ENCODE results near the gene TNIP2.

TNIP2 gene

GRCh38 chr4:2797545-2798305, 41.6 kb upstream of the TNIP2 start:
- no peak overlapping the region for H3K9ac ChIP-seq (ENCODE audit: low read length)
- H3K4me1 ChIP-seq (ENCODE audit: control insufficient read depth, insufficient read depth, low read length), result peaks cover 33% of the 10 kb centered on the region
- peak overlapping the region; percentile 52 for H3K27ac ChIP-seq (ENCODE audit: low read depth, low read length)
- no peaks in the 10 kb centered on the region for H3K36me3 ChIP-seq (ENCODE audit: control insufficient read depth, insufficient read depth, low read length)
- H3K27me3 ChIP-seq (ENCODE audit: control insufficient read depth, insufficient read depth, low read length), result no peaks in the 10 kb centered on the region
- no peak overlapping the region for H3K4me3 ChIP-seq (ENCODE audit: low read length)

GRCh38 chr4:2796849-2797544, 40.9 kb upstream of the TNIP2 start:
- H3K27me3 ChIP-seq (ENCODE audit: control insufficient read depth, insufficient read depth, low read length), result no peaks in the 10 kb centered on the region
- H3K9ac ChIP-seq (ENCODE audit: low read length), result no peak overlapping the region
- peak overlapping the region; percentile 34 for H3K27ac ChIP-seq (ENCODE audit: low read depth, low read length)
- H3K36me3 ChIP-seq (ENCODE audit: control insufficient read depth, insufficient read depth, low read length), result no peaks in the 10 kb centered on the region
- H3K4me1 ChIP-seq (ENCODE audit: control insufficient read depth, insufficient read depth, low read length), result peaks cover 33% of the 10 kb centered on the region
- no peak overlapping the region for H3K4me3 ChIP-seq (ENCODE audit: low read length)

GRCh38 chr4:2795893-2796848, 40.0 kb upstream of the TNIP2 start:
- no peaks in the 10 kb centered on the region for H3K36me3 ChIP-seq (ENCODE audit: control insufficient read depth, insufficient read depth, low read length)
- H3K27me3 ChIP-seq (ENCODE audit: control insufficient read depth, insufficient read depth, low read length), result no peaks in the 10 kb centered on the region
- peak overlapping the region; percentile 34 for H3K27ac ChIP-seq (ENCODE audit: low read depth, low read length)
- H3K4me1 ChIP-seq (ENCODE audit: control insufficient read depth, insufficient read depth, low read length), result peaks cover 29% of the 10 kb centered on the region
- H3K9ac ChIP-seq (ENCODE audit: low read length), result peak overlapping the region; percentile 10
- H3K4me3 ChIP-seq (ENCODE audit: low read length), result no peak overlapping the region

- Histone ChIP-seq H3K4me1 (ENCODE audit: control insufficient read depth, insufficient read depth, low read length) (peaks cover 23% of the 10 kb centered on the region), H3K9ac (ENCODE audit: low read length) (no peak overlapping the region), H3K36me3 (ENCODE audit: control insufficient read depth, insufficient read depth, low read length) (no peaks in the 10 kb centered on the region), H3K27me3 (ENCODE audit: control insufficient read depth, insufficient read depth, low read length) (no peaks in the 10 kb centered on the region), H3K27ac (ENCODE audit: low read depth, low read length) (no peak overlapping the region), H3K4me3 (ENCODE audit: low read length) (no peak overlapping the region)
These were observed 39.3 kb upstream of the TNIP2 start for GRCh38 chr4:2795300-2795892.

- no peak overlapping the region for H3K9ac ChIP-seq (ENCODE audit: low read length)
- peak overlapping the region; percentile 62 for H3K4me3 ChIP-seq (ENCODE audit: low read length)
- H3K36me3 ChIP-seq (ENCODE audit: control insufficient read depth, insufficient read depth, low read length), result no peaks in the 10 kb centered on the region
- no peaks in the 10 kb centered on the region for H3K27me3 ChIP-seq (ENCODE audit: control insufficient read depth, insufficient read depth, low read length)
- H3K27ac ChIP-seq (ENCODE audit: low read depth, low read length), result peak overlapping the region; percentile 46
- H3K4me1 ChIP-seq (ENCODE audit: control insufficient read depth, insufficient read depth, low read length), result peaks cover 18% of the 10 kb centered on the region
These were observed 38.6 kb upstream of the TNIP2 start for GRCh38 chr4:2794486-2795299.

GRCh38 chr4:2793586-2794485, 37.7 kb upstream of the TNIP2 start:
- no peaks in the 10 kb centered on the region for H3K36me3 ChIP-seq (ENCODE audit: control insufficient read depth, insufficient read depth, low read length)
- peaks cover 18% of the 10 kb centered on the region for H3K4me1 ChIP-seq (ENCODE audit: control insufficient read depth, insufficient read depth, low read length)
- H3K9ac ChIP-seq (ENCODE audit: low read length), result peak overlapping the region; percentile 36
- H3K4me3 ChIP-seq (ENCODE audit: low read length), result peak overlapping the region; percentile 62
- peak overlapping the region; percentile 46 for H3K27ac ChIP-seq (ENCODE audit: low read depth, low read length)
- no peaks in the 10 kb centered on the region for H3K27me3 ChIP-seq (ENCODE audit: control insufficient read depth, insufficient read depth, low read length)

- Histone ChIP-seq H3K4me3 (ENCODE audit: low read length) (peak within 1 kb of the TSS; percentile 62), H3K9ac (ENCODE audit: low read length) (peak within 1 kb of the TSS; percentile 36), H3K4me1 (ENCODE audit: control insufficient read depth, insufficient read depth, low read length) (peaks cover 11% of the 10 kb centered on the region), H3K27ac (ENCODE audit: low read depth, low read length) (peak within 1 kb of the TSS; percentile 46), H3K36me3 (ENCODE audit: control insufficient read depth, insufficient read depth, low read length) (no peaks in the 10 kb centered on the region), H3K27me3 (ENCODE audit: control insufficient read depth, insufficient read depth, low read length) (no peaks in the 10 kb centered on the region)
These were observed 36.8 kb upstream of the TNIP2 start, which contains the start of gene SH3BP2 for GRCh38 chr4:2792711-2793585. TSS of gene SH3BP2 (plus strand) at chr4:2793085. CDS start at chr4:2820618, 27,533 bp downstream.

GRCh38 chr4:2792396-2792710, 36.2 kb upstream of the TNIP2 start:
- Histone ChIP-seq H3K36me3 (ENCODE audit: control insufficient read depth, insufficient read depth, low read length) (no peaks in the 10 kb centered on the region), H3K9ac (ENCODE audit: low read length) (no peak overlapping the region), H3K27ac (ENCODE audit: low read depth, low read length) (no peak overlapping the region), H3K4me3 (ENCODE audit: low read length) (no peak overlapping the region), H3K27me3 (ENCODE audit: control insufficient read depth, insufficient read depth, low read length) (no peaks in the 10 kb centered on the region), H3K4me1 (ENCODE audit: control insufficient read depth, insufficient read depth, low read length) (peaks cover 9% of the 10 kb centered on the region)

- H3K27ac ChIP-seq (ENCODE audit: low read depth, low read length), result no peak overlapping the region
- no peak overlapping the region for H3K9ac ChIP-seq (ENCODE audit: low read length)
- H3K4me1 ChIP-seq (ENCODE audit: control insufficient read depth, insufficient read depth, low read length), result peaks cover 5% of the 10 kb centered on the region
- H3K4me3 ChIP-seq (ENCODE audit: low read length), result no peak overlapping the region
- no peaks in the 10 kb centered on the region for H3K27me3 ChIP-seq (ENCODE audit: control insufficient read depth, insufficient read depth, low read length)
- H3K36me3 ChIP-seq (ENCODE audit: control insufficient read depth, insufficient read depth, low read length), result no peaks in the 10 kb centered on the region
These were observed 35.6 kb upstream of the TNIP2 start for GRCh38 chr4:2791518-2792395.
